Rectal smooth muscle tissue (tissue), 1 donor: ENCODE results near the gene ARHGDIA.
A peak's percentile ranks its signal among the peaks of the same experiment; 100 is the strongest.

Experiments
- H3K27ac ChIP-seq: one replicate; pipeline ENCODE4 v1.7.0; 2013; ENCODE audit warnings: low read depth, low read length, inconsistent platforms
- H3K27me3 ChIP-seq: one replicate; pipeline ENCODE4 v1.7.0; 2013; ENCODE audit warnings: low read length; ENCODE audit not compliant: control insufficient read depth, insufficient read depth
- H3K36me3 ChIP-seq: one replicate; pipeline ENCODE4 v1.7.0; 2013; ENCODE audit warnings: low read length; ENCODE audit not compliant: control insufficient read depth, insufficient read depth
- H3K4me1 ChIP-seq: one replicate; pipeline ENCODE4 v1.7.0; 2013; ENCODE audit warnings: low read length; ENCODE audit not compliant: control insufficient read depth, insufficient read depth
- H3K4me3 ChIP-seq: one replicate; pipeline ENCODE4 v1.7.0; 2013; ENCODE audit warnings: low read length
- H3K9ac ChIP-seq: one replicate; pipeline ENCODE4 v1.7.0; 2013; ENCODE audit warnings: low read length

Gene ARHGDIA

DNA sequence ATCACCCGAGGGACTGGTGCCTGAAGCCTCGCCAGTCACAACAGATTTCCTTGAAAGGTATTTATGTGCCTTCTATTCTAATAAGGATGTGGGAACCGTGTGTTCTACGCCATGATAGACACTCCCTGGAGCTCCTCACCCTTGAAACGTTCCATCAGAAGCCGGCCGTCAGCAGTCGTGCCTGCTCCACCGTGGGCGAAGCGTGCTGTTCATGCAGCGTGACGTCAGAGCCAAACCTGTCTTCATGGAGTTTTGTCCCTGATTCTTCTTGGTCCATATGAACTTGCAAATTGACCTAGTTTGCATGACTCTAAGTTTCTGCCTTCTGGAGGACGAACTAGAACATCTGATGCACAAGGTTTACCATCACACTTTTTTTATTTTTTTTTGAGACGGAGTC, 31.8 kb downstream of the ARHGDIA start:
- Histone ChIP-seq H3K4me1 (no peaks in the 10 kb centered on the region), H3K9ac (no peak overlapping the region), H3K4me3 (no peak overlapping the region), H3K27ac (no peak overlapping the region), H3K36me3 (peaks cover 5% of the 10 kb centered on the region), H3K27me3 (no peaks in the 10 kb centered on the region)

DNA sequence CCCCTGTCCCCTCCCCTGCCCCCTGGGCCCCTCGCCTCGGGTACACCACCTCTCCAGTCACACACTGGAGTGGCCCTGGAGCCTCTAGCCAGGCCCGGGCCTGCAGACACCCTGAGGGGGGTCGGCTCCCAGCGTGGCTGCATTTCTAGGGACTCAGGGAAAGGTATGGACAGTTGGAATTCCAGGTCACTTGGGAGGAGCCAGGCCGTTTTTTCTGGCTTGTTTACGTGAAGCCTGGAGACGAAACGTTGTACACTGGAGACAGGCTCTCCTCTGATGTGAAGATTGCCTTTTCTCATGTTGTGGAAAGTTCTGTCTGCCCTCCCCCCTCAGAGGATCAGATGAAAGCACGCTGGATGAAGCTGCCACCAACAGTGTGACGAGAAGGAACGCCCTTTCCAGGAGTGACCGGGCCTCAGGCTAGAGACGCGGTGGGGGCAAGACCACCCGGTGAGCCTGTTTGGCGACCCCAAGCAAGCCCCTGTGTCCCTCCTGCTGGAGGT, 32.3 kb downstream of the ARHGDIA start:
- H3K9ac ChIP-seq, result no peak overlapping the region
- no peaks in the 10 kb centered on the region for H3K27me3 ChIP-seq
- H3K36me3 ChIP-seq, result peaks cover 5% of the 10 kb centered on the region
- no peak overlapping the region for H3K27ac ChIP-seq
- no peaks in the 10 kb centered on the region for H3K4me1 ChIP-seq
- no peak overlapping the region for H3K4me3 ChIP-seq

DNA sequence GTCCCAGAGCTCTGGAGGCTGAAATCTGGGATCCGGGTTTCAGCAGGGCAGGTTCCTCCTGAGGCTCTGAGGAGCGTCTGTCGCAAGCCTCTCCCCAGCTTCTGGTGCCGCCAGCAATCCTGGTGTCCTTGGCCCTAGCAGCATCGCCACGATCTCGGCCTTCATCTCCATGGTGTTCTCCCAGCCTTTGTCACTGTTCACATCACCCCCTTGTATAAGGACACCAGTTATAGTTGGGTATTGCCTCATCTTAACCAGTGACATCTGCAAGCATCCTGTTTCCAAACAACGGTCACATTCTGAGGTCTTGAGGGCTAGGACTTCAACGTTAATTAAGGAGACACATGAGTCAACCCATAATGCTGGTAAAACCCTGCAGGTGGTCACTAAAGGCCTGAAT, 33.5 kb downstream of the ARHGDIA start:
- H3K27me3 ChIP-seq, result no peaks in the 10 kb centered on the region
- H3K4me1 ChIP-seq, result no peaks in the 10 kb centered on the region
- no peak overlapping the region for H3K4me3 ChIP-seq
- H3K9ac ChIP-seq, result no peak overlapping the region
- H3K36me3 ChIP-seq, result no peaks in the 10 kb centered on the region
- no peak overlapping the region for H3K27ac ChIP-seq

DNA sequence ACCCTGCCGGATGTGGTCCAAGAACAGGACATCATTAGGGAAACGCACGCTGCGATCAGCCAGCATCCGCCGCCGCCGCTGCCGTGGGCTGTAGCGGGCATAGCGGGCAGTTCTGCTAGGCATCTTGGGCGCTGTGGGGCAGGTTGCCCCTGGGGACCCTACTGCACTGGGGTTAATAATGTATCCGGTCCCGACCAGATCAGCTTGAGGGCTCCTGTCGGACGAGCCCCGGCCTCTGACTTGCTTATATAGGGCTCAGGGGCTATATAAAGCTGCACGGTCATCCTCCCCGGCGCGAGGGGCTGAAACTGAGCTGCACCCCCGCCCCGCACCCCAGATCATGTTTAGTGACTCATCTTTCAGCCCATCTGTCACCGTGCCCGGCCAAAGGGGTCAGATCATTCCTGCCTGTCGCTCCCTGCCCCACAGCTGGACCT, 36.3 kb downstream of the ARHGDIA start, which contains the start of gene PPP1R27:
PPP1R27 (minus strand) TSS at position 220 of the 437 bp plus-strand sequence; CDS start at position 123, 97 bp downstream.
- H3K4me3 ChIP-seq, result peak within 1 kb of the TSS; percentile 87
- no peak within 1 kb of the TSS for H3K27ac ChIP-seq

DNA sequence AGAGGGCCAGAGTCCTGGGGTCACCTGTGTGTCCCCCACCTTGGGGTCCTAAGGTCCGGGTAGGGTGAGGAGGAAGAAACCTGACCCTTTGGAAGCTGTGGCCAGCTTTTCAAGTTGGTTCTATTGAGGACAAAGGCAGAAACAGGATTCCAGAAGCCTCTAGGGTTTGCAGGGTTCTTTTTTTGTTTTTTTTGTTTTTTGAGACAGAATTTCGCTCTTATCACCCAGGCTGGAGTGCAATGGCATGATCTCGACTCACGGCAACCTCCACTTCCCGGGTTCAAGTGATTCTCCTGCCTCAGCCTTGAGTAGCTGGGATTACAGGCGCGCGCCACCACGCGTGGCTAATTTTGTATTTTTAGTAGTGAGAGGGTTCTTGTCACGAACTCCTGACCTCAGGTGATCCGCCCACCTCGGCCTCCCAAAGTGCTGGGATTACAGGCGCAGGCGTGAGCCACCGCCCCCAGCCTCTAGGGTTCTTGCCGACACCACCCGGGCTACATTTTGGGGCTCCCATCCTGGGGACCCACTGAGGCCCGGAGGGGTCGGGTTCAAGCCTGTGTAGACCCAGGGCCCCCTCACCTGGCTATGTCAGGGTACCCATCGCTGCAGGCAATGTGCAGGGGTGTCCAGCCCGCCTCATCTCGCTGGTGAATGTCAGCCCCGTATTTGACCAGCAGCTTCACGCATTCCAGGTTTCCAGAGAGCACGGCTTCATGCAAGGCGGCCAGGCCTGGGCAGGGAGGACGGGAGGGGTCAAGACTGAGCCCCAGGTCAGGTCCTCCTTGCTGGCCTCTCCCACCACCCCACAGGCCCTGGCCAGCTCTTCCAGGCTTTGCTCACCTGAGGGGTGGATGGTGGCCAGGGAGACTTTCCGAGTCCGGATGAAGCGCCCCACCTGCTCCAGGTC, 37.0 kb downstream of the ARHGDIA start:
- Histone ChIP-seq H3K27me3 (no peaks in the 10 kb centered on the region), H3K36me3 (no peaks in the 10 kb centered on the region), H3K9ac (peak overlapping the region; percentile 97), H3K4me1 (peaks cover 7% of the 10 kb centered on the region), H3K4me3 (peak overlapping the region; percentile 87), H3K27ac (peak overlapping the region; percentile 91)

More for the DNA sequence above, 36.3 kb downstream of the ARHGDIA start, which contains the start of gene PPP1R27:
- peaks cover 7% of the 10 kb centered on the region for H3K4me1 ChIP-seq
- H3K36me3 ChIP-seq, result no peaks in the 10 kb centered on the region
- no peaks in the 10 kb centered on the region for H3K27me3 ChIP-seq
- H3K9ac ChIP-seq, result no peak within 1 kb of the TSS

DNA sequence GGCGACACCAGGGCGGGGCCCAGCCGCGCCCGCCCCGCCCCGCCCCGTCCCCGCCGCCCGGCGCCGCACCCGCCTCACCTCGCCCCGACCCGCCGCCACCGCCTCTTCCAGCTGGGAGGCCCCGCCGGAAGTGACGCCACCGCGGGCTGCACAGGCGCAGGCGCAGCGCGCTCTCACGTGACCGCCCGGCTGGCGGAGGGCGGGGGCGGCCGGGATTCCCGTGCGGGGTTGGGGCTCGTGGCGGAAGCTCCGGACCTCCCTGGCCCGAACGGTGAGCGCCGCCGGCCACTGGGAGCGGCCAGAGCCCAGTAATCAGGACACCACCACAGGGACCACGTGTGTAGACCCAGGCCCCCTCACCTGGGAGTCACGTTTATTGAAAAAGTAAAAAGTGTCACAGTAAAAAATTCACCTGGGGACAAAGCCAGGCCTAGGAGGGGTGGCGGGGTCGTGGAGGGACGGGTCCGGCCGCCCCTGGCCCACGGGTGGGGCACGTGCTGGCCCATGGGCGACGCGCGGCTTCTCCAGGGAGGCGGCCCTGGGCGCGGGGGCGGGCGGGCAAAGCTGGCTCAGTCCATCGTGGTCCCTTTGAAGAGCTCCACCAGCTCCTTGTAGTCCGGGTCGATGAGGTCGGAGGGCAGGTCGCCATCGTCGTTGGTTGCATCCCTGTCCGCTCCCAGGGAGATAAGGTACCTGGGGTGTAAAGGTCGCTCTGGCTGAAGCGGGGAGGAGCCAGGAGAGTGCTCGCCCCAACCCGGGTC, 37.8 kb downstream of the ARHGDIA start, which contains the start of gene MCRIP1:
MCRIP1 (minus strand) TSS at position 132 of the 761 bp plus-strand sequence. CDS start 8,785 bp downstream, outside the sequence.
- Histone ChIP-seq H3K4me3 (peak within 1 kb of the TSS; percentile 87), H3K4me1 (peaks cover 7% of the 10 kb centered on the region)

DNA sequence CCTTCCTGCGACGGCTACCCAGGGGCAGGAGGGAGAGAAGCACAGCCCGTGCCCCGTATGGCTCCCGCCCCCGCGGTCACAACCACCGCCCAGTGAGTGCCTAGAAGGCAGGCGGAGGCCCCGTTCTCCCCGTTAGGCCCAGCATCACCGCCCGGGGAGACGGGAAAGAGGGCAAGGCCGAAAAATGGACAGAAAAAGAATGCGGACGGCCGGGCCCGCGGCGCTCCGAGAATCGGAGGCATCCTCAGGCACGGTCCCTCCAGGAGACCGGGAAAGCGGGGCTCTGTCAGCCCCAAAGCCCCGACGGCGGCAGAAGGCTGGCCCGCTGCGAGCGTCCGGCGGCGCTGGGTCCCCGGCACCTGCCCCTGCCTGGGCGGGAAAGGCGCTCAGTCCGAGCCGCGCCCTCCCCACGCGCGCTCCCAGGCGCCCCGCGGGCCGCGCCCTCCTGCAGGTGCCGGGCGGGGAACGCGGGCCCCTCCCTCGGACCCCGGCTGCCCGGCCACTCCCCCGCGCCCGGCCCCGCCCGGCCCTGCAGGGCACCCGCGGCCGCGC, 38.5 kb downstream of the ARHGDIA start:
- Histone ChIP-seq H3K9ac (peak overlapping the region; percentile 88), H3K4me1 (peaks cover 7% of the 10 kb centered on the region)

More for the DNA sequence above, 37.8 kb downstream of the ARHGDIA start, which contains the start of gene MCRIP1:
- Histone ChIP-seq H3K9ac (peak within 1 kb of the TSS; percentile 97), H3K27me3 (no peaks in the 10 kb centered on the region), H3K27ac (peak within 1 kb of the TSS; percentile 91), H3K36me3 (no peaks in the 10 kb centered on the region)

DNA sequence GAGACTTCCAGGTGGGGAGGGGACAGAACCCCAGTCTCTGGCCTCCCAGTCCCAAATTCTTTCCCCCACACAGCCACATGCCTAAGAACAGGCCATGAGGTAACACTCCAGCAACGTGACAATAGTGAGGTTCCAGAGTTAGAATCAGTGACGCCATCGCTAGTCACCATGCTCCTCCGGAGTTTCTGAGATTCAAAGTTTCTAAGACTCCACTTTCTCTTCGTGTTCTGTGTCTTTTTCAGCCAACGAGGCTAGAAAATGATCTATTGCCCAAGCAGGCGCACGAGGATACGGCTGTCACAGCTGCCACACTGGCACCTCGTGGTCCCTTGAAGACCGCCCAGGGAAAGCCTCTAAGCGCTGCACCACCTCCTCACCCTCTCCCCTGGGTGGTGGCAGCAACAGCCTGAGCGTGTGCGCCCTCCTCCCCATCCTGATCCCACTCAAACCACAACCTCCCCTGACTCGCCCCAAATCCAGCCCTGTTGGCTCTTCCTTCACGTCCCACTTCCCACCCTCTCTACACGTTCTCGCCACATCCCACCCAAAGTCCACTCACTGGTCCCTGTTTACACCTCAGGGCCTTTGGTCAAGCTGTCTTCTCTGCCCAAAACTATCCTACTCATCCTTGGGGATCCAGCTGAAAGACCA, 39.1 kb downstream of the ARHGDIA start:
- H3K36me3 ChIP-seq, result no peaks in the 10 kb centered on the region
- peak overlapping the region; percentile 60 for H3K27ac ChIP-seq
- H3K4me1 ChIP-seq, result peaks cover 7% of the 10 kb centered on the region
- H3K9ac ChIP-seq, result peak overlapping the region; percentile 88
- peak overlapping the region; percentile 72 for H3K4me3 ChIP-seq
- no peaks in the 10 kb centered on the region for H3K27me3 ChIP-seq

More for the DNA sequence above, 38.5 kb downstream of the ARHGDIA start:
- Histone ChIP-seq H3K27me3 (no peaks in the 10 kb centered on the region), H3K27ac (peak overlapping the region; percentile 60), H3K4me3 (peak overlapping the region; percentile 72), H3K36me3 (no peaks in the 10 kb centered on the region)

DNA sequence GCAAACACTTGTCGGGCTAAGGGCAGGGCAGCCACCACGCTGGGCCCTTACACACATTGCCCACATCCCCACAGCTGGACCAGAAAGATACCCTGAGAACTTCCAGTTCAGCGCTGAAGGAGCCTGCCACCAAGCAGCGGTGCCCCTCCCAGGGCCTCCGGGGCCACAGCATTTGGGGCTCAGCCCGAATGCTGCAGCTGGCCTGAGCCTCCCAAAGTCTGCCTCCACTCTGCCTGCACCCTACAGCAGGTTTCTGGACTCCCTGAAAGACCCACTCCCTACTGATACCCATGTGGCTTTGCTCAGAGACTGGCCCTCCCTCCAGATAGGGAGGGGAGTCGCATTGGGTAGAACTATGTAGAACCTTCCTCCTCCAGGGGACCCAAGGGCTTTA, 39.6 kb downstream of the ARHGDIA start:
- Histone ChIP-seq H3K27ac (no peak overlapping the region), H3K4me1 (peaks cover 7% of the 10 kb centered on the region), H3K9ac (no peak overlapping the region), H3K36me3 (no peaks in the 10 kb centered on the region), H3K27me3 (no peaks in the 10 kb centered on the region), H3K4me3 (peak overlapping the region; percentile 72)

DNA sequence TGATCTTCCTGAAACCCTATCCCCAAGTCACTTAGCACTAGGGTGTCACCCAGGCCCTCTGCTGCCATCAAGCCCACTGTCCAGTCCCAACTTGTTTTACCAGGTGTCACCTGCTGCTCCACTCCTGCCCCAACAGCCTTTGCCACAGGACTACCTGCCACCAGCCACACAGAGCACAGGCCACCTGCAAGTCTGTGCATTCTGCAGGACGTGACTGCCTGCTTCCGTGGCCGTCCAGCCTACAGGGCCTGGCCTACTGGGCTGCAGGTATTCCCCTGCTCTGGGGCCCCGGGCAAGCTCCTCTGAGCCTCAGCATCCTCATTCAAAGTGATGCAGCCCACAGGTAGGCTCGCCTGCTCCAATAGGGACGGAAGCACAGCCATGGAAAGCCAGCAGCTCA, 41.3 kb downstream of the ARHGDIA start:
- peaks cover 7% of the 10 kb centered on the region for H3K4me1 ChIP-seq
- no peaks in the 10 kb centered on the region for H3K27me3 ChIP-seq

DNA sequence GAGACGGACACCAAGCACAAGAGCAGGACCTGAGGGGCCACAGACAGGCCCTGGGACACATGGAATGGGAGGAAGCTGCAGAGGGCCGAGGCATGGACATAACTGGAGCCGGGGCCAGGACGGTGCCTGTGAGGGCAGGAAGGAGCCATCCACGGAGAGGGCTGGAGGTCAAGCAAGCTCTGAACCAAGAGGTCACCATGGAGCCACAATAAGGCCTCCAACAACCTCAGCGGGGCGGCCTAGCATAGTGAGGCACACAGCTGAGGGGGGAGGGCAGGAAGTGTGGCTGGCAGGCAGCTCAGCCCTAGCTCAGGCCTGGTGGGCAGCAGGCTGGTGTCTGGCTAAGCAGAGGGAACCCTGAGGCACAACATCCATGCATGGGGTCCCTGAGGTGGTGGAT, 42.5 kb downstream of the ARHGDIA start:
- Histone ChIP-seq H3K4me1 (peaks cover 7% of the 10 kb centered on the region), H3K9ac (no peak overlapping the region), H3K27ac (no peak overlapping the region)

More for the DNA sequence above, 41.3 kb downstream of the ARHGDIA start:
- Histone ChIP-seq H3K36me3 (no peaks in the 10 kb centered on the region), H3K4me3 (no peak overlapping the region), H3K9ac (no peak overlapping the region), H3K27ac (no peak overlapping the region)

More for the DNA sequence above, 42.5 kb downstream of the ARHGDIA start:
- no peaks in the 10 kb centered on the region for H3K27me3 ChIP-seq
- no peak overlapping the region for H3K4me3 ChIP-seq
- H3K36me3 ChIP-seq, result no peaks in the 10 kb centered on the region
